NCI-H82 (cell line): ENCODE results near the gene ARFGEF3.
A peak's percentile ranks its signal among the peaks of the same experiment; 100 is the strongest.

Experiments used
- DNase-seq: peaks from one replicate; lab custom pipeline; 2025; lab: John Stamatoyannopoulos, UW

Gene ARFGEF3

DNA sequence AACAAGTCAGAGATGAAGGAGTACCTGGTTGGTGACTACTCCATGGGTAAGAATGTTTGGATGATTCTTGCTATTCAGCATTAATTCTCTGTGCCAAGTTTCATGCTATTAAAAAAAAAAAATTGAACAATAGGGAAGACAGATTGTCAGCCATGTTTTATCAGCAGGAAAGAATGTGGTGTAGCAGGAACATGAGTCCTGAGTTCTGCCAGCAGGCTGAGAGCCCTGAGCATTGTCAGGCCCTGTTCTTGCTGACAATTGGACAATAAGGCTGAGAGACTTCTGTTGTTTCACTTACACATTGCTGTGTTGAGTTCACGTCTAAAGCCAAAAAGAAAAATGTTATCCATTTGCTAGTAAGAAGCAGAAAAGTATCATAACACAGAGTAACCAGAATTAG, 145.6 kb downstream of the ARFGEF3 start:
- DNase-seq, result no peak

DNA sequence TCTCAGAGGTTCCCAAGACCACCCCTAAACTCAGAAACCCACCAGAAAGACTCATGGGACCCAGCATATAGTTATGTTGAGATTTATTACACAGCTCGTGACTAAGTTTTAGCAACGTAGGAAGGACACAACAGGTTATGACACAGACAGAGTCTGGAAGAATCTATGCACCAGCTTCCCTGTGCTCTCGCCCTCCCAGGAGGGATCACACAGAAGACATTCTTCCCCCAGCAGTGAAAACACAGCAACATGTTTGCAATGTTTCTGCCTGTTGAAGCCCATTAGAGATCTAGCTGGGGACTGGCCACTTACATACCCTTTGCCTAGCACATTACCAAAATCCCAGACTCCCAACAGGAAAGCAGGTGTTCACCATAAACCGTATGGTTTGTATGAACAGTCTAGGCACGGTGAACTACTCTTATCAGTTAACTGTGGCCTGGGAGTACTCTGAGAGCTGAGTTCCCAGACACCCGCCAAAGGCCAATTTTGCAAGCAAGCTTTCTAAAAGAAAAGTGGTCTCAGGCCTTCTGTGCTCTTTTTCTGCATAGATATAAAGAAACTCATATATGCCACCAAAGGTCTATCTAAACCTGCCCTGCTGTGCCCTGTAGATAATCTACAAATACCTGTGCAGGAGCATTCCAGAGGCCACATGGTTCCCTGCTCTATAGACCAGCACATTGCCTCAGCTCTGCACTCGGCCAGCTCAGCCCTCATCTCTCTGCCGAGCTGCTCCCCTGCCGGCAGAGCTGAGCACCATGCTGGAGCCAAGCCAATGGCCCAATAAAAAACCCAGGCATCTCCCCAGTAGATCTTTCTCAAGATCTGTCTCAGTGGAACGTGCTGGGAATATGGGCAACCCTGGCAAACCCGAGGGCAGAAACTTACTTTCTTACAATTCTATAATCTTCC, 146.3 kb downstream of the ARFGEF3 start:
- no peak for DNase-seq

DNA sequence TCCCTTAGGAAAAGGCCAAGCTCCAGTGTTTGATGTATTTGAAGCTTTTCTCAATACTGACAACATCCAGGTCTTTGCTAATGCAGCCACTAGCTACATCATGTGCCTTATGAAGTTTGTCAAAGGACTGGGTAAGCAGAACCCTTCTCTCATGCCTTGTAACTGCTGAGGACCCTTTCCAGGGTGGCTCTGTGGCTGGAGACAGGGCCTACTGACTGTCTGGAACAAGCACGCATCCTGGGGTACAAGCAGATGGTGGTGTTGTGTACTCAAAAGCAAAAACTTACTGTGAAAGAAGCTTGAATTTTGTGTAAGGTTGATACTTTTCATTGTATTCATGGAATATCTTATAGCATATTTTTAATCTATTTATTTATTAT, 147.0 kb downstream of the ARFGEF3 start:
- no peak for DNase-seq

- no peak for DNase-seq
Observed at GRCh38 chr6:138309695-138310094, 148.0 kb downstream of the ARFGEF3 start.

- DNase-seq, result peak; percentile 32
Observed at GRCh38 chr6:138310294-138310693, 148.6 kb downstream of the ARFGEF3 start.

DNA sequence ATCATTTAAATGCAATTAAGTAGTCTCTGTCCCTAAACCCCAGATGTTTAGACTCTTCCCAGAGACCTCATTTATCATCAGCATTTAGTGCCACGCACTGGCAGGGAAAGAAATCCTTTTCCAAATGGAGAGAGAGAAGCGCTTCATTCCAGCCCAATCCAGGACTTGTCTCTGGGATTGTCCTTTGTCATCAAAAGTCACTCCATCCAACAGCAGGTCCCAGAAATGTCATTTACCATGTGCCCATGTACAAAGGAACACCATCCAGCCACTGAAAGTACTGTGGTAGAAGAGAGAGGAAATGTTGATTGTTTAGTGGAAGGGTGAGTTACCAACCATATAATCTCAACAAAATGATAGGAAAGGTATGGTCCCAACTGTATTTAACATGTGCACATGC, 149.1 kb downstream of the ARFGEF3 start:
- no peak for DNase-seq

GRCh38 chr6:138311268-138311667, 149.5 kb downstream of the ARFGEF3 start:
- no peak for DNase-seq

DNA sequence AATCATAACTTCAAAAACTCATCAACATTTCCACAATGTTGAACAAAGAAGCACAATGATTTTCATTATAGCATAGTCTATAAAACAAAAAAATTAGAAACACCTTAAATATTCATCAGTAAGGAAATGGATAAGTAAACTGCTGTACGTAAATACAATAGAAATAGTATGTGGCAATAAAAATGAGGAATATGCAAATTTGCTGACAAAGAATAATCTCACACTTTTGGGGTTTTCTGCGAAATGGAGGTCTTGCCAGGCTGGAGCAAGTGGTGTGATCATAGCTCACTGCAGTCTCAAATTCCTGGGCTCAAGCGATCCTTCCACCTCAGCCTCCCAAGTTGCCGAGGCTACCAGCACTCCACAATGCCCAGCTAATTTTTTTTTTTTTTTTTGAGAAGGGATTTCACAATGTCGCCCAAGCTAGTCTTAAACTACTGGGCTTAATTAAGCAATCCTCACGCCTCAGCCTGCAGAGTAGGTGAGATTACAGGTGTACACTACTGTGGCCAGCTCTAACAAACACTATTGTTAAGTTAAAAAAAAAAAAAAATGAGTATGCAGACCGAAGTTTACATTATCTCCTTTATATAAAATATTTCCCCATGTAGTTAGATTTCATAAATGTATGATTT, 157.1 kb downstream of the ARFGEF3 start:
- no peak for DNase-seq

DNA sequence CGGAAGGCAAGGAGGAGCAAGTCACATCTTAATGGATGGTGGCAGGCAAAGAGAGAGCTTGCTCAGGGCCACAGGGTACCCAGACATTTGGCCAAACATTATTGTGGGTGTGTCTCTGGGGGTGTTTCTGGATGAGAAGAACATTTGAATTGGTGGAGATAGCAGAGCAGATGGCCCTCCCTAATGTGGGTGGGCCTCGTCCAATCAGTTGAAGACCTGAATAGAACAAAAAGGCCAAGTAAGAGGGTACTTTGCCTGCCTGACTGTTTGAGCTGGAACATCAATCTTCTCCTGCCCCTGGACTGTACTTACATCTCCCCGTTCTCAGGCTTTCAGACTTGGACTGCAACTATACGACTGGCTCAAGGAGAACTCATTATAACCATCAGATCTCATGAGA, 160.2 kb downstream of the ARFGEF3 start:
- no peak for DNase-seq

GRCh38 chr6:138323821-138324220, 162.1 kb downstream of the ARFGEF3 start:
- DNase-seq, result no peak

DNA sequence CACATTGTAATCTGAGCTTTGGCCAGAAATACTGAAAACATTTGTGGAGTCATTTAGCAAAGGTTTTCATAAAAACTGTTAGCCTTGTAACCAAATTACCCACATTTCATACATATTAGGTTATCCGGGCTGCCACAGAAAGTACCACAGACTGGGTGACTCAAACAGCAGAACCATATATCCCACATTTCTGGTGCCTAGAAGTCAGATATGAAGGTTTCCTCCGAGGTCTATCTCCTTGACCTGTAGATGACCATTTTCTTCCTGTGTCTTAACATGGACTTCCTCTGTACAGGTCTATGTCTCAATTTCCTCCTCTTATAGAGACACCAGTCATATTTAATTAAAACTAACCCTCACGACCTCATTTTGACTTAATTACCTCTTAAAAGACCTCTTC, 166.5 kb downstream of the ARFGEF3 start:
- DNase-seq, result no peak

DNA sequence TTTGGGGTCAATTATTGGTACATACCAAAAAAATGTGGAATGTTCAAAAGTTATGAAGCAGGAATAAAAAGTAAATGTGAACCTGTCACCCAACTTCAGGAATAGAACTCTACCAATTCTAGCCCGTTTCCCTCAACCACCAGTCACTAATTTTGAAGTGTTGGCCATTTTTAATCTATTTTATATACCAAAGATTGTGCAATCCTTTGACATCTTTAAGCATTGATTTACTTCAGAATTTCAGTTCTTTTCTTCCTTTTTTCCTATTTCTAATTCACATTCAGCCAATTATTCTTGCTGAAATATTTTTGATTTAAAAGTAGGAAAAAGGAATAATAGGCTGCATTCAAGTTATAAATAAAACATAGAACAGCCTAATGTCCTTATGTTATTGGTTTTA, 169.0 kb downstream of the ARFGEF3 start:
- DNase-seq, result no peak

DNA sequence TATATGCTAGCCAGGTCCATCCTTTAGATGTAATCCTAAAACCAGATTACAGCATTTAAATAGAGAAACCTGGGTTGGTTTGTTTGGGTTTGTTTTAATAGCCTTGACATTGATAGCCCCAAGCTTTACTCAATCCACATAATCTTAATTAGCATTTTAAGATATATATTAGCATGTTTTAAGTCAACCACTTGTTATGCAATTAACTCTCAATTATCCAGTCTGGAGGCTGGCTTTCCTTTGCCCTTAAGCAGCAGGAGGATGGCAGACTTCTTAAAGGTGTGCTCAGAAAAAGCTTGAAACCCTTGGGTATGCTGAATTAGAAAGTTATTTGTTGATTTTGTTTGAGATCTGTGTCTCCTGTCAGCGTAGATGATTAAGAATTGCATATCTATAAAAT, 169.7 kb downstream of the ARFGEF3 start:
- DNase-seq, result peak; percentile 11

DNA sequence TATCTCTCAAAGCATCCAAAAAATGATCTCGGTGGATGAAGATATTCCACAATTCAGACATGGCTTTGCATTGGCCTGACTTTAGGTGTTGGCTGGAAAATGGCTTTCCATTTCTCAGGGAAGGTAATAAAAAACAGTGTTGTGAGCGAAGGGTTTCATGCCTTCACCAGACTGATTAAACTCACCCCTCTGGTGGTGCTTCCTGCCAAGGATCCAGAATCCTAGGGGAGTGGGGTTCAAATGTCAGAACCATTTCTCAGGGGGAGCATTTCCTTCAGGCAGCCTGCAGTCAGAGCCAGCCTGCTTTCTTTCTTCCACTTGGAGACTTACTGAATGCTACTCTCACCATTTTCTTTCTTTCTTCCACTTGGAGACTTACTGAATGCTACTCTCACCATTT, 170.2 kb downstream of the ARFGEF3 start:
- no peak for DNase-seq

GRCh38 chr6:138334000-138334399, 172.3 kb downstream of the ARFGEF3 start:
- DNase-seq, result no peak

DNA sequence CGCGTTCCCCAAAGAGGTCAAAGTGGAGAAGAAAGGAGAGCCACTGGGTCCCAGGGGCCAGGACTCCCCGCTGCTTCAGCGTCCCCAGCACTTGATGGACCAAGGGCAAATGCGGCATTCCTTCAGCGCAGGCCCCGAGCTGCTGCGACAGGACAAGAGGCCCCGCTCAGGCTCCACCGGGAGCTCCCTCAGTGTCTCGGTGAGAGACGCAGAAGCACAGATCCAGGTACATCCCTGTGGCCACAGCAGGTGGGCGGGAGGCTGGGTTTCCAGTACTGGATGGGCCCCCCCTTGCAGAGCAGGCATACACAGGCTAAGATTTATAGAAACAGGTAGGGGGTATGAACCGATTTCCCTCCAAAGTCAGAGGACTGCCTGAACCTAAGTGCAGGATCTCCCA, 173.2 kb downstream of the ARFGEF3 start:
- DNase-seq, result no peak

GRCh38 chr6:138336221-138336620, 174.5 kb downstream of the ARFGEF3 start:
- DNase-seq, result peak; percentile 12

DNA sequence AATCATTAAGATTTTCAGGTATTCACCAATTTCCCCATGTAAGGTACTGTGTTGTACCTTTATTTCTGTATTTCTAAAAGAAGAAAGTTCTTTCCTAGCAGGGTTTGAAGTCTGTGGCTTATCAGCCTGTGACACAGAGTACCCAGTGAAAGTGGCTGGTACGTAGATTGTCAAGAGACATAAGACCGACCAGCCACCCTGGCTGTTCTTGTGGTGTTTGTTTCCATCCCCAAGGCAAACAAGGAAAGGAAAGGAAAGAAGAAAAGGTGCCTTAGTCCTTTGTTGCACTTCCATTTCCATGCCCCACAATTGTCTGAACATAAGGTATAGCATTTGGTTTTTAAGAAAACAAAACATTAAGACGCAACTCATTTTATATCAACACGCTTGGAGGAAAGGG, 175.3 kb downstream of the ARFGEF3 start:
- DNase-seq, result no peak

DNA sequence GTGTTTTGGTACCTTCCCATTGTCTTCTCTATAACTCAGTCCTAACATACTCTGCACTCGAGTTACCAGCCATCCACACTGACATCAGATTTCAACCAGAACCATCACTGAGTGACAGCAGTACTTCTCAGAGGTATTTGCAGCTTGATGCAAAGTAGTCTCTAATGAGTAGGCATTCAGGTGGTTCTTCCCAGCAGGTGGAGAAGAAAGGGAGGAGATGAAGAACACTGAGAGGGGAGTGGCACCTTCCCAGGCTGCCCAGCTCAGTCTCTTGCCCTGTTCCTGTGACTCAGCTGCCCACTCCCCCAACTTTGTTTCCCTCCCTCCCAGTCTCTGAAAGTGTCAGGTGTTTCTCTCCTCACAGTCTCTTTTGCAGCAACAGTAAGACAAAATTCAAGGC, 177.3 kb downstream of the ARFGEF3 start:
- DNase-seq, result no peak

DNA sequence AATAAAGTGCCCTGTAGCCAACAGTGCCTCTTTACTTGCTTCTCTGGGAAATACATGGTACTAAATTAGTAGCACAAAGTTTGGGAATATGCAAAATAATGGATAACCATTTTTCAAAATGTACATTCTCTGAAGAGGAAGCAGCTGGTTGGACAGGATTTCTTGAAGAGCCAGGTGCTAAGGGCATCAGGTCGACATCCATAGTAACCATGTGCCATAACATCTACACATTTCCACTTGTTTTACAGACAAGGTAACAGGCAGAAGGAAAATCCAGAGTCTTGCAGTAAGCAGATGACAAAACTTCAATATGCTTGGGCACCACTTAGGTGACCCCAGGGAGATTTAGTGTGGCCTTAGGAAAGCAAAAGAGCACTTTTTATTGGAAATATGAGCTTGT, 179.4 kb downstream of the ARFGEF3 start:
- no peak for DNase-seq

GRCh38 chr6:138343112-138343511, 181.4 kb downstream of the ARFGEF3 start:
- no peak for DNase-seq

DNA sequence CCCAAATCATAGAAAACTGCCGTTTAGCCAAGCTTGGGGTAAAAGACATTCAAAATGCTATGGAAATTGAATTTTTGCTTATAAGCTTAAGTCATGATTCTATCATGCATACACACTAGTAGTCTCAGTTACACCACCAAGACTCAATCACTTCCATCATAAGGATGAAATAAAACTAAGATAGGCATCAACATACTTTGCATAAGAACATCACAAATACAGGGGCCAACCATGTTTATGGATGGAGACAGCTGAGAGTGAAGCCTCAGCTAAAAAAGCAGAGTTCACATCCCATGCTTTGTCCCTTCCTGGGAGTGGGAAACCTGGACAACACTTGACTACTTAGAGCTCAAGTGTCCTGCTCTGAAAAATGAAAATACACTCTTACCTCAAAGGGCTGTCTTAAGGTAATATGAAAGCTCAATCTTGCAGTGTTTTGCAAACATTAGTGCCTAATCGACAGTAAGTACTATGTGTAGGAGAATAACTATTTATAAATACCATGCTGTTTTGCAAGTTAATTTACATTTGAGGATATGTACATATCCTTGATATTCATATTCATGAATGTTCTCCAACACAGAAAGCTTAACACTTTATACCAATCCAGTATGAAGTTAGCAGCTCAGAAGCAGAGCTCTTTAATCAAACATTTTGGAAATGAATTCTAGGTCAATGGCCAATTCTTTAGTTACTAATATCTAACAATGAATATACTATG, 184.0 kb downstream of the ARFGEF3 start:
- no peak for DNase-seq
